Neural cell (in vitro differentiated cells): ENCODE data around the gene PISD. TPM values are rescaled to one million over a fixed set of nuclear protein-coding genes. Genes with fewer than 3 reads are reported as not detected.

Experiments
- H2AFZ ChIP-seq: fragments of 200-600, 300-800 bp; sonication (generic), shearing (Covaris generic); 2 replicates; pipeline ENCODE4 v1.6.0; 2014; ENCODE audit warnings: low read depth, mild to moderate bottlenecking, antibody characterized with exemption, low read length, moderate library complexity
- H3F3A ChIP-seq: fragments of 200-600 bp; shearing (Covaris generic); 2 replicates; pipeline ENCODE4 v1.6.1; 2016; ENCODE audit warnings: mild to moderate bottlenecking, moderate library complexity, mixed read lengths, antibody characterized with exemption, low read length; ENCODE audit not compliant: insufficient read depth, poor library complexity, severe bottlenecking
- H3K27ac ChIP-seq: fragments of 200-600, 300-800 bp; sonication (generic), shearing (Covaris generic); 2 replicates; pipeline ENCODE4 v1.5.1; 2014; ENCODE audit warnings: mild to moderate bottlenecking, low read length, moderate library complexity
- H3K27me3 ChIP-seq: fragments of 300-800, 200-600 bp; sonication (generic), shearing (Covaris generic); 2 replicates; pipeline ENCODE4 v1.6.0; 2014; ENCODE audit warnings: mild to moderate bottlenecking, low read depth, low read length, moderate library complexity; ENCODE audit not compliant: insufficient read depth
- H3K36me3 ChIP-seq: fragments of 300-800, 200-600 bp; sonication (generic), shearing (Covaris generic); 2 replicates; pipeline ENCODE4 v1.5.1; 2014; ENCODE audit warnings: mild to moderate bottlenecking, antibody characterized with exemption, low read length, moderate library complexity; ENCODE audit not compliant: insufficient read depth
- H3K4me2 ChIP-seq: fragments of 300-800, 200-600 bp; sonication (generic), shearing (Covaris generic); 2 replicates; pipeline ENCODE4 v1.6.0; 2014; ENCODE audit warnings: mild to moderate bottlenecking, low read length
- H3K4me3 ChIP-seq: fragments of 300-800, 200-600 bp; sonication (generic), shearing (Covaris generic); 2 replicates; pipeline ENCODE4 v1.5.1; 2014; ENCODE audit warnings: mild to moderate bottlenecking, low read length, moderate library complexity
- H3K79me2 ChIP-seq: fragments of 200-600 bp; shearing (Covaris generic); replicated peaks from 2 replicates; pipeline ENCODE4 v1.6.0; 2014; ENCODE audit warnings: mild to moderate bottlenecking, low read length, moderate library complexity; ENCODE audit not compliant: insufficient read depth
- H3K9ac ChIP-seq: fragments of 300-800, 200-600 bp; sonication (generic), shearing (Covaris generic); 2 replicates; pipeline ENCODE4 v1.6.1; 2016; ENCODE audit warnings: mild to moderate bottlenecking, low read length, mixed read lengths
- H3K9me2 ChIP-seq: fragments of 200-600 bp; shearing (Covaris generic); 2 replicates; pipeline ENCODE4 v1.6.1; 2016; ENCODE audit warnings: mild to moderate bottlenecking, low read length, mixed read lengths; ENCODE audit not compliant: insufficient read depth
- H3K9me3 ChIP-seq: fragments of 200-600, 300-800 bp; sonication (generic), shearing (Covaris generic); 2 replicates; pipeline ENCODE4 v1.6.1; 2016; ENCODE audit warnings: mild to moderate bottlenecking, mixed run types, low read length, moderate library complexity, mixed read lengths
- H4K20me1 ChIP-seq: fragments of 200-600 bp; shearing (Covaris generic); 2 replicates; pipeline ENCODE4 v1.6.1; 2016; ENCODE audit warnings: mild to moderate bottlenecking, mixed run types; ENCODE audit not compliant: insufficient read depth
- CTCF ChIP-seq: fragments of 450-650 bp; IDR thresholded peaks from 2 replicates; pipeline ENCODE4 v1.5.1; 2014; ENCODE audit warnings: antibody characterized with exemption, mild to moderate bottlenecking, moderate library complexity; ENCODE audit not compliant: poor library complexity, severe bottlenecking
- EP300 ChIP-seq: fragments of 450-650 bp; conservative IDR thresholded peaks from 2 replicates; pipeline ENCODE4 v1.6.1; 2014; ENCODE audit warnings: antibody characterized with exemption, mild to moderate bottlenecking, moderate library complexity; ENCODE audit not compliant: poor library complexity, severe bottlenecking
- EZH2 ChIP-seq: fragments of 200-600, 300-800 bp; shearing (Covaris generic), sonication (generic); IDR thresholded peaks from 2 replicates; pipeline ENCODE4 v1.6.1; 2014; ENCODE audit warnings: antibody characterized with exemption, low read length, borderline replicate concordance, mild to moderate bottlenecking; ENCODE audit not compliant: insufficient read depth, poor library complexity, severe bottlenecking
- MXI1 ChIP-seq: fragments of 450-650 bp; conservative IDR thresholded peaks from 2 replicates; pipeline ENCODE4 v1.6.1; 2014; ENCODE audit warnings: antibody characterized with exemption, mild to moderate bottlenecking; ENCODE audit not compliant: poor library complexity, severe bottlenecking
- POLR2AphosphoS5 ChIP-seq: IDR thresholded peaks from 2 replicates; pipeline ENCODE4 v1.6.1; 2012
- RAD21 ChIP-seq: fragments of 450-650 bp; conservative IDR thresholded peaks from 2 replicates; pipeline ENCODE4 v1.6.1; 2014; ENCODE audit warnings: antibody characterized with exemption, mild to moderate bottlenecking, moderate library complexity
- REST ChIP-seq: IDR thresholded peaks from 2 replicates; pipeline ENCODE4 v1.6.1; 2012; ENCODE audit warnings: borderline replicate concordance
- SMC3 ChIP-seq: fragments of 450-650 bp; conservative IDR thresholded peaks from 2 replicates; pipeline ENCODE4 v1.6.1; 2014; ENCODE audit warnings: antibody characterized with exemption, mild to moderate bottlenecking, moderate library complexity; ENCODE audit not compliant: poor library complexity
- TAF1 ChIP-seq: IDR thresholded peaks from 2 replicates; pipeline ENCODE4 v1.6.1; 2012; ENCODE audit warnings: low read depth
- polyA plus RNA-seq: library from polyadenylated mRNA; depleted of rRNA; stranded (reverse); fragments of >200 nt; gene quantifications from 2 replicates; pipeline ENCODE4 v1.2.3, GENCODE V29; 2014

The PISD gene
- polyA plus RNA-seq, 1 donor from 2014 or later = 50.9 TPM

GRCh38 chr22:31618057-31618456 is 44.0 kb downstream of the PISD start:
- TF ChIP-seq SMC3 = no peak
- no peak for TF ChIP-seq CTCF
- TF ChIP-seq EZH2 = no peak
- no peak for TF ChIP-seq EP300
- TF ChIP-seq POLR2AphosphoS5 = no peak
- no peak for TF ChIP-seq REST
- TF ChIP-seq TAF1 = no peak
- peaks cover 5% of the 10 kb centered on the region for H3K36me3 ChIP-seq
- no peaks in the 10 kb centered on the region for H3K79me2 ChIP-seq
- H4K20me1 ChIP-seq = no peaks in the 10 kb centered on the region
- no peaks in the 10 kb centered on the region for H3K9me2 ChIP-seq
- no peak overlapping the region for H3K4me3 ChIP-seq
- H3K27me3 ChIP-seq = no peaks in the 10 kb centered on the region
- no peaks in the 10 kb centered on the region for H3K9me3 ChIP-seq
- no peak overlapping the region for H3K4me2 ChIP-seq
- H3K27ac ChIP-seq = no peak overlapping the region
- H3F3A ChIP-seq = no peaks in the 10 kb centered on the region
- no peak overlapping the region for H2AFZ ChIP-seq
- no peak overlapping the region for H3K9ac ChIP-seq

- Histone ChIP-seq H3K9me3 (no peaks in the 10 kb centered on the region), H3K36me3 (peaks cover 5% of the 10 kb centered on the region), H3K27me3 (no peaks in the 10 kb centered on the region), H4K20me1 (no peaks in the 10 kb centered on the region), H3K4me3 (no peak overlapping the region), H2AFZ (no peak overlapping the region), H3K9me2 (no peaks in the 10 kb centered on the region), H3F3A (no peaks in the 10 kb centered on the region), H3K27ac (no peak overlapping the region), H3K9ac (no peak overlapping the region), H3K79me2 (no peaks in the 10 kb centered on the region), H3K4me2 (no peak overlapping the region)
- TF ChIP-seq RAD21 (no peak), SMC3 (no peak), EZH2 (no peak), EP300 (no peak), MXI1 (no peak), REST (no peak), POLR2AphosphoS5 (no peak), CTCF (no peak), TAF1 (no peak)
Measured at GRCh38 chr22:31616315-31616980, 45.6 kb downstream of the PISD start.
